Keratinocyte (primary cell): ENCODE results near the gene FIGN. TPM values are rescaled to one million over a fixed set of nuclear protein-coding genes. Genes with fewer than 3 reads are reported as not detected.
A peak's percentile ranks its signal among the peaks of the same experiment; 100 is the strongest.

ENCODE experiments used
- DNase-seq: peaks from one replicate; pipeline ENCODE4 v3.0.0-alpha.2; 2011; ENCODE audit warnings: low read depth, missing footprints, low spot score
- FAIRE-seq: peaks from 2 replicates; lab custom pipeline; 2011; peaks lifted over from hg19 to GRCh38; lab: Jason Lieb, UNC
- H2AFZ ChIP-seq: 2 replicates; pipeline ENCODE4 v1.6.0; 2012; ENCODE audit warnings: low read length, control low read depth, inconsistent platforms; ENCODE audit not compliant: control insufficient read depth
- H3K27ac ChIP-seq: 2 replicates; pipeline ENCODE4 v1.5.1; 2011; ENCODE audit warnings: low read length; ENCODE audit not compliant: control insufficient read depth, insufficient read depth
- H3K27me3 ChIP-seq: 3 replicates; pipeline ENCODE4 v1.6.0; 2011; ENCODE audit warnings: low read length; ENCODE audit not compliant: control insufficient read depth, insufficient read depth; ENCODE audit errors: extremely low read depth
- H3K36me3 ChIP-seq, 2 experiments: 2 replicates in 1 of 2; 3 replicates in 1 of 2; pipeline ENCODE4 v1.5.1; 2011; ENCODE audit warnings: low read length in 2 of 2, mild to moderate bottlenecking in 1 of 2; ENCODE audit not compliant: control insufficient read depth in 2 of 2, insufficient read depth in 2 of 2; ENCODE audit errors: extremely low read depth in 1 of 2
- H3K4me1 ChIP-seq: 3 replicates; pipeline ENCODE4 v1.5.1; 2011; ENCODE audit warnings: low read length; ENCODE audit not compliant: control insufficient read depth, insufficient read depth; ENCODE audit errors: extremely low read depth
- H3K4me2 ChIP-seq: 3 replicates; pipeline ENCODE4 v1.6.0; 2011; ENCODE audit warnings: low read depth, low read length; ENCODE audit not compliant: control insufficient read depth, insufficient read depth; ENCODE audit errors: extremely low read depth
- H3K4me3 ChIP-seq, 3 experiments: fragments of 200-600 bp in 1 of 3; sonication (generic) in 1 of 3; 2 replicates in 2 of 3; 3 replicates in 1 of 3; pipeline ENCODE4 v1.5.1; 2011 to 2016; ENCODE audit warnings: low read length in 3 of 3, mild to moderate bottlenecking in 3 of 3, control low read depth in 2 of 3, inconsistent platforms in 1 of 3, low read depth in 1 of 3, mixed read lengths in 1 of 3, mixed run types in 1 of 3, moderate library complexity in 1 of 3; ENCODE audit not compliant: control insufficient read depth in 2 of 3, insufficient read depth in 2 of 3; ENCODE audit errors: extremely low read depth in 1 of 3
- H3K79me2 ChIP-seq: 2 replicates; pipeline ENCODE4 v1.6.0; 2012; ENCODE audit warnings: low read length; ENCODE audit not compliant: control insufficient read depth, insufficient read depth
- H3K9ac ChIP-seq: 3 replicates; pipeline ENCODE4 v1.6.0; 2011; ENCODE audit warnings: low read length; ENCODE audit not compliant: control insufficient read depth, insufficient read depth; ENCODE audit errors: extremely low read depth
- H3K9me1 ChIP-seq: 3 replicates; pipeline ENCODE4 v1.6.0; 2011; ENCODE audit warnings: low read length; ENCODE audit not compliant: control insufficient read depth, insufficient read depth; ENCODE audit errors: extremely low read depth
- H3K9me3 ChIP-seq: 2 replicates; pipeline ENCODE4 v1.5.1; 2012; ENCODE audit warnings: low read depth, low read length; ENCODE audit not compliant: control insufficient read depth
- H4K20me1 ChIP-seq: 3 replicates; pipeline ENCODE4 v1.6.0; 2011; ENCODE audit warnings: low read length; ENCODE audit not compliant: control insufficient read depth, insufficient read depth; ENCODE audit errors: extremely low read depth
- EZH2 ChIP-seq: IDR thresholded peaks from one replicate; pipeline ENCODE4 v1.6.1; 2012; ENCODE audit warnings: inconsistent platforms, mild to moderate bottlenecking, low read length, moderate library complexity
- dilution Hi-C: fragments of 300-500 bp; cut with MboI; formaldehyde crosslinking; loops from one replicate; pipeline ENCODE4 v1.7.0; 2020; ENCODE audit warnings: low sequenced_read_pairs; ENCODE audit not compliant: extremely low pct_ligation_motif_present
- polyA plus RNA-seq, 5 experiments: library from polyadenylated mRNA; depleted of rRNA in 3 of 5; stranded (reverse) in 3 of 5; stranded (forward) in 1 of 5; unstranded in 1 of 5; fragments of >200 nt; gene quantifications; 1 replicate in 1 of 5; 2 replicates in 3 of 5; 3 replicates in 1 of 5; pipeline versions ENCODE4 v1.2.1 to v1.2.3, GENCODE V29; 2011 to 2012; ENCODE audit warnings: missing spikeins in 2 of 5, low read depth in 1 of 5, low replicate concordance in 1 of 5
- TF ChIP-seq, protein P1 (sequence below), 3 experiments: IDR thresholded peaks in 1 of 3; conservative IDR thresholded peaks in 1 of 3; optimal IDR thresholded peaks in 1 of 3; 2 replicates in 2 of 3; 3 replicates in 1 of 3; pipeline versions ENCODE3 to v1.5.1; 2011; ENCODE audit warnings: low read length in 3 of 3, mild to moderate bottlenecking in 3 of 3, moderate library complexity in 2 of 3, control low read depth in 1 of 3, inconsistent platforms in 1 of 3; ENCODE audit not compliant: insufficient read depth in 2 of 3; ENCODE audit errors: extremely low read depth in 1 of 3

The FIGN gene
- polyA plus RNA-seq, 1 donor (not counting 4 experiments of a cell fraction or from before 2014, with no cell fraction given): 2.9 TPM

DNA sequence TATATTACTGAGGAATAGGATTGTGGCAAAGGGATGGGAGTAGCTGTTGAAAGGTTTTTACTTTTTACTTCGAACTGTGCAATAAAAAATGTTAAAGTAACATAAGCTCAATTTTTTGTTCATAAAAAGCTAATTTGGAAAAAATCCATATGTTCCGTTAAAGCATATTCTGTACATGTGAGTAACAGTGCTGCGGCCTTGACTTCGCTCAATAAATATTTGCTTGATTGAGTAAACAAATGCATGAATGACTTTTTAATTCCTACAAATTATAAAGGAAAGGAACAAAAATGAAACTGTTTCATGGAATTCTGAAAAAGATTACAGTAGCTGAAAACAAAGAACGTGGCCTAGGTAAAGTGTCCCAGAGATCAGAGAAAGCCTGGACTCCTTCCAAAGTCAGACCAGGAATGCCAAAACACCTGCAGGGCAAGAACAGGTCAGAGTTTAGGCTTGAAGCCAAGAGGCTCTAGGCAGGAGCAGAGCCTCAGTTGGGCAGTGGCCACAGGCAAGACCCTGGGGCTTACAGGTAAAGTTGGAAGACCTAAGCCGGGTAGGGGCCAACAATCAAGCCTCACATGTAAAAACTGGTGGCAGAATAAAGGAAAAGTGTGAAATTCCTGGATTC, 44.3 kb upstream of the FIGN start:
- H3K27me3 ChIP-seq: no peaks in the 10 kb centered on the region
- H4K20me1 ChIP-seq: no peaks in the 10 kb centered on the region
- no peak overlapping the region for H2AFZ ChIP-seq
- no peak overlapping the region for H3K27ac ChIP-seq
- peaks cover 43% of the 10 kb centered on the region for H3K4me1 ChIP-seq
- no peaks in the 10 kb centered on the region for H3K9me1 ChIP-seq
- no peak overlapping the region for H3K9ac ChIP-seq
- H3K4me3 ChIP-seq: no peak overlapping the region
- no peak for TF ChIP-seq EZH2
- TF ChIP-seq, protein P1, sequence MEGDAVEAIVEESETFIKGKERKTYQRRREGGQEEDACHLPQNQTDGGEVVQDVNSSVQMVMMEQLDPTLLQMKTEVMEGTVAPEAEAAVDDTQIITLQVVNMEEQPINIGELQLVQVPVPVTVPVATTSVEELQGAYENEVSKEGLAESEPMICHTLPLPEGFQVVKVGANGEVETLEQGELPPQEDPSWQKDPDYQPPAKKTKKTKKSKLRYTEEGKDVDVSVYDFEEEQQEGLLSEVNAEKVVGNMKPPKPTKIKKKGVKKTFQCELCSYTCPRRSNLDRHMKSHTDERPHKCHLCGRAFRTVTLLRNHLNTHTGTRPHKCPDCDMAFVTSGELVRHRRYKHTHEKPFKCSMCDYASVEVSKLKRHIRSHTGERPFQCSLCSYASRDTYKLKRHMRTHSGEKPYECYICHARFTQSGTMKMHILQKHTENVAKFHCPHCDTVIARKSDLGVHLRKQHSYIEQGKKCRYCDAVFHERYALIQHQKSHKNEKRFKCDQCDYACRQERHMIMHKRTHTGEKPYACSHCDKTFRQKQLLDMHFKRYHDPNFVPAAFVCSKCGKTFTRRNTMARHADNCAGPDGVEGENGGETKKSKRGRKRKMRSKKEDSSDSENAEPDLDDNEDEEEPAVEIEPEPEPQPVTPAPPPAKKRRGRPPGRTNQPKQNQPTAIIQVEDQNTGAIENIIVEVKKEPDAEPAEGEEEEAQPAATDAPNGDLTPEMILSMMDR (optimal IDR thresholded peaks at IDR 0.05 in 1 of 3, IDR thresholded peaks at IDR 0.05 in 1 of 3, conservative IDR thresholded peaks at IDR 0.05 in 1 of 3; ENCODE audit: extremely low read depth in 1 of 3, insufficient read depth in 2 of 3, low read length in 3 of 3): no peak
- H3K79me2 ChIP-seq: no peaks in the 10 kb centered on the region
- dilution Hi-C loops: no loop called here
- H3K36me3 ChIP-seq: no peaks in the 10 kb centered on the region
- DNase-seq: no peak
- H3K4me2 ChIP-seq: peak overlapping the region; percentile 25
- peak; percentile 79 for FAIRE-seq
- no peaks in the 10 kb centered on the region for H3K9me3 ChIP-seq

DNA sequence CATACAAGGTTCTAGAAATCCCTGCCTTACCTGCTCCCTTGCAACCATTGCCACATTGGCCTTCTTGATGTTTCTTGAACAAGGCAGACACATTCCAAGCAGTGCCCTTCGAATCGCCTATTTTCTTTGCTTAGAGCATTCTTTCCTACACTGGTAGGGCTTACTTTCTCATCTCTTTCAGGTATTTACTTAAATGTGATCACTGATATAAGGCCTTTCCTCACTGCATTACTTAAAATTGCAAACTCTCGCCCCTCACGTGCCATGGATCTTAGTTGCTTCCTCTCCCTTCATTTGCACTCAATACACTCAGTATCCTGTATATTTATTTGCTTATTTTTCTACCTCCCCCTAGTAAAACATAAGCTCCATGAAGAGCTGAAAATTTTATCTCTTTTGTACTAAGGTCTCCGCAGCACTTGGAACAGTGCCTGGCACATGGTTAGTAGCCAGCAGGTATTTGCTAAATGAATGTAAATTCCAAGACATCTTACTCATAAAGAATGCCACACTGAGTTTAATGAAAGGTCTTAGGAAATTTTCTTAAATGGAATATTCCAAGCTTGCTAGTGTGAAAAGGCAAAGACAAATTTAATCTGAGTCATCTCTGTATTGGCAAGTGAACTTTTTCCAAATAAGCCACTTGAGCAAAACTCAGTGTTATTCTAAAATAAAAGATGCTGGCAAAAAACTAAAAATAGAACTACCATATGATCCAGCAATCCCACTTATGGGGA, 42.4 kb upstream of the FIGN start:
- FAIRE-seq (peak; percentile 86), DNase-seq (peak; percentile 71)
- H3K4me1 ChIP-seq: peaks cover 52% of the 10 kb centered on the region
- dilution Hi-C loops: no loop called here
- no peaks in the 10 kb centered on the region for H3K36me3 ChIP-seq
- peak overlapping the region; percentile 46 for H3K27ac ChIP-seq
- no peak overlapping the region for H3K4me3 ChIP-seq
- H3K4me2 ChIP-seq: peak overlapping the region; percentile 42
- no peaks in the 10 kb centered on the region for H3K79me2 ChIP-seq
- H3K9ac ChIP-seq: no peak overlapping the region
- no peaks in the 10 kb centered on the region for H4K20me1 ChIP-seq
- no peaks in the 10 kb centered on the region for H3K9me3 ChIP-seq
- TF ChIP-seq, protein P1 (optimal IDR thresholded peaks at IDR 0.05 in 1 of 3, IDR thresholded peaks at IDR 0.05 in 1 of 3, conservative IDR thresholded peaks at IDR 0.05 in 1 of 3; ENCODE audit: extremely low read depth in 1 of 3, insufficient read depth in 2 of 3, low read length in 3 of 3): no peak
- no peak for TF ChIP-seq EZH2
- H3K27me3 ChIP-seq: no peaks in the 10 kb centered on the region
- H3K9me1 ChIP-seq: no peaks in the 10 kb centered on the region
- peak overlapping the region; percentile 52 for H2AFZ ChIP-seq
